Activated naive CD4-positive, alpha-beta T cell treated with anti-CD3 and anti-CD28 coated beads, Interleukin-2, amount 50 U/mL, for 24 hours (primary cell): Measurements from ENCODE around the gene LRMDA.
"Not testable (repeated sequence)": the region's sequence is repeated elsewhere in the genome, so short reads cannot be mapped to it uniquely, and the experiment has no call there.

Experiments
- H3K27ac Mint-ChIP-seq: one replicate; pipeline ENCODE4 v1.8.0; 2021; ENCODE audit warnings: mild to moderate bottlenecking, mixed read lengths
- H3K27me3 Mint-ChIP-seq: one replicate; pipeline ENCODE4 v1.8.0; 2021; ENCODE audit warnings: mixed read lengths
- H3K36me3 Mint-ChIP-seq: one replicate; pipeline ENCODE4 v1.8.0; 2021; ENCODE audit warnings: mixed read lengths
- H3K4me1 Mint-ChIP-seq: one replicate; pipeline ENCODE4 v1.8.0; 2021; ENCODE audit warnings: mixed read lengths
- H3K4me3 Mint-ChIP-seq: one replicate; pipeline ENCODE4 v1.8.0; 2021; ENCODE audit warnings: mild to moderate bottlenecking, mixed read lengths
- H3K9me3 Mint-ChIP-seq: one replicate; pipeline ENCODE4 v1.8.0; 2021; ENCODE audit warnings: mixed read lengths

The LRMDA gene

GRCh38 chr10:75736889-75737579 is 305.6 kb downstream of the LRMDA start:
- Mint-ChIP-seq H3K27ac (no peak overlapping the region), H3K36me3 (no peaks in the 10 kb centered on the region), H3K27me3 (peaks cover 2% of the 10 kb centered on the region)

GRCh38 chr10:75737580-75737949 is 306.1 kb downstream of the LRMDA start:
- Mint-ChIP-seq H3K4me3 (no peak overlapping the region), H3K27me3 (peaks cover 2% of the 10 kb centered on the region)

More at GRCh38 chr10:75736889-75737579, 305.6 kb downstream of the LRMDA start:
- H3K4me3 Mint-ChIP-seq, result no peak overlapping the region
- H3K9me3 Mint-ChIP-seq, result no peaks in the 10 kb centered on the region
- no peaks in the 10 kb centered on the region for H3K4me1 Mint-ChIP-seq

GRCh38 chr10:75738924-75739323 is 307.5 kb downstream of the LRMDA start:
- Mint-ChIP-seq H3K27ac (no peak overlapping the region), H3K9me3 (no peaks in the 10 kb centered on the region), H3K4me3 (no peak overlapping the region), H3K36me3 (no peaks in the 10 kb centered on the region), H3K4me1 (no peaks in the 10 kb centered on the region), H3K27me3 (peaks cover 1% of the 10 kb centered on the region)

More at GRCh38 chr10:75737580-75737949, 306.1 kb downstream of the LRMDA start:
- no peaks in the 10 kb centered on the region for H3K4me1 Mint-ChIP-seq
- no peak overlapping the region for H3K27ac Mint-ChIP-seq
- no peaks in the 10 kb centered on the region for H3K36me3 Mint-ChIP-seq
- no peaks in the 10 kb centered on the region for H3K9me3 Mint-ChIP-seq

GRCh38 chr10:75739414-75740143 is 308.2 kb downstream of the LRMDA start:
- H3K9me3 Mint-ChIP-seq, result no peaks in the 10 kb centered on the region
- no peaks in the 10 kb centered on the region for H3K36me3 Mint-ChIP-seq
- no peak overlapping the region for H3K27ac Mint-ChIP-seq
- no peaks in the 10 kb centered on the region for H3K4me1 Mint-ChIP-seq
- H3K27me3 Mint-ChIP-seq, result peaks cover 1% of the 10 kb centered on the region
- H3K4me3 Mint-ChIP-seq, result no peak overlapping the region

- H3K9me3 Mint-ChIP-seq, result no peaks in the 10 kb centered on the region
- no peak overlapping the region for H3K4me3 Mint-ChIP-seq
- no peaks in the 10 kb centered on the region for H3K4me1 Mint-ChIP-seq
- H3K36me3 Mint-ChIP-seq, result no peaks in the 10 kb centered on the region
- H3K27me3 Mint-ChIP-seq, result peaks cover 1% of the 10 kb centered on the region
- H3K27ac Mint-ChIP-seq, result no peak overlapping the region
These were observed 309.1 kb downstream of the LRMDA start for GRCh38 chr10:75740541-75740940.

- peaks cover 1% of the 10 kb centered on the region for H3K27me3 Mint-ChIP-seq
These were observed 310.9 kb downstream of the LRMDA start for GRCh38 chr10:75742355-75742754.

GRCh38 chr10:75743291-75743778 is 311.9 kb downstream of the LRMDA start:
- Mint-ChIP-seq H3K9me3 (no peaks in the 10 kb centered on the region), H3K27ac (no peak overlapping the region), H3K27me3 (no peaks in the 10 kb centered on the region), H3K4me1 (no peaks in the 10 kb centered on the region), H3K36me3 (no peaks in the 10 kb centered on the region), H3K4me3 (no peak overlapping the region)

More at GRCh38 chr10:75742355-75742754, 310.9 kb downstream of the LRMDA start:
- H3K4me1 Mint-ChIP-seq, result no peaks in the 10 kb centered on the region
- H3K4me3 Mint-ChIP-seq, result no peak overlapping the region
- H3K27ac Mint-ChIP-seq, result no peak overlapping the region
- no peaks in the 10 kb centered on the region for H3K36me3 Mint-ChIP-seq
- H3K9me3 Mint-ChIP-seq, result no peaks in the 10 kb centered on the region

GRCh38 chr10:75744261-75744660 is 312.8 kb downstream of the LRMDA start:
- Mint-ChIP-seq H3K27ac (no peak overlapping the region), H3K9me3 (no peaks in the 10 kb centered on the region), H3K27me3 (no peaks in the 10 kb centered on the region), H3K4me1 (no peaks in the 10 kb centered on the region), H3K4me3 (no peak overlapping the region), H3K36me3 (no peaks in the 10 kb centered on the region)

GRCh38 chr10:75746356-75746755 is 314.9 kb downstream of the LRMDA start:
- no peaks in the 10 kb centered on the region for H3K9me3 Mint-ChIP-seq
- no peaks in the 10 kb centered on the region for H3K4me1 Mint-ChIP-seq
- no peak overlapping the region for H3K27ac Mint-ChIP-seq
- H3K27me3 Mint-ChIP-seq, result no peaks in the 10 kb centered on the region
- no peak overlapping the region for H3K4me3 Mint-ChIP-seq
- no peaks in the 10 kb centered on the region for H3K36me3 Mint-ChIP-seq

GRCh38 chr10:75750093-75750875 is 318.9 kb downstream of the LRMDA start:
- not testable (repeated sequence) for H3K4me3 Mint-ChIP-seq, H3K4me1 Mint-ChIP-seq, H3K27ac Mint-ChIP-seq, H3K36me3 Mint-ChIP-seq, H3K9me3 Mint-ChIP-seq, H3K27me3 Mint-ChIP-seq

GRCh38 chr10:75751232-75751631 is 319.8 kb downstream of the LRMDA start:
- Mint-ChIP-seq H3K27me3 (no peaks in the 10 kb centered on the region), H3K9me3 (no peaks in the 10 kb centered on the region), H3K36me3 (no peaks in the 10 kb centered on the region), H3K4me3 (no peak overlapping the region), H3K4me1 (no peaks in the 10 kb centered on the region), H3K27ac (no peak overlapping the region)

GRCh38 chr10:75753621-75754020 is 322.2 kb downstream of the LRMDA start:
- Mint-ChIP-seq H3K27ac (no peak overlapping the region), H3K4me1 (no peaks in the 10 kb centered on the region), H3K9me3 (no peaks in the 10 kb centered on the region), H3K36me3 (no peaks in the 10 kb centered on the region), H3K27me3 (no peaks in the 10 kb centered on the region), H3K4me3 (no peak overlapping the region)

- Mint-ChIP-seq H3K27me3 (no peaks in the 10 kb centered on the region), H3K9me3 (no peaks in the 10 kb centered on the region)
These were observed 322.8 kb downstream of the LRMDA start for GRCh38 chr10:75754096-75754831.

GRCh38 chr10:75755528-75755927 is 324.1 kb downstream of the LRMDA start:
- H3K27ac Mint-ChIP-seq, result no peak overlapping the region
- H3K36me3 Mint-ChIP-seq, result no peaks in the 10 kb centered on the region
- H3K9me3 Mint-ChIP-seq, result no peaks in the 10 kb centered on the region
- no peaks in the 10 kb centered on the region for H3K4me1 Mint-ChIP-seq
- H3K27me3 Mint-ChIP-seq, result no peaks in the 10 kb centered on the region
- H3K4me3 Mint-ChIP-seq, result no peak overlapping the region

More at GRCh38 chr10:75754096-75754831, 322.8 kb downstream of the LRMDA start:
- Mint-ChIP-seq H3K27ac (no peak overlapping the region), H3K4me1 (no peaks in the 10 kb centered on the region), H3K36me3 (no peaks in the 10 kb centered on the region), H3K4me3 (no peak overlapping the region)

- H3K4me1 Mint-ChIP-seq, result no peaks in the 10 kb centered on the region
- no peaks in the 10 kb centered on the region for H3K27me3 Mint-ChIP-seq
- H3K9me3 Mint-ChIP-seq, result no peaks in the 10 kb centered on the region
- H3K27ac Mint-ChIP-seq, result no peak overlapping the region
- no peaks in the 10 kb centered on the region for H3K36me3 Mint-ChIP-seq
- H3K4me3 Mint-ChIP-seq, result no peak overlapping the region
These were observed 329.9 kb downstream of the LRMDA start for GRCh38 chr10:75761289-75761688.
